ENCODE measurements around the gene LHFPL4. TPM values are rescaled to one million over a fixed set of nuclear protein-coding genes. Genes with fewer than 3 reads are reported as not detected.

The LHFPL4 gene
- total and polyA plus RNA-seq, 2 of the 8 experiments (the other 6 are each of a cell fraction or from before 2014, with no cell fraction given) = 5.0 to 16.9 TPM

- ChIA-PET CTCF (ENCODE audit: partially characterized antibody) (no interaction called here), POLR2A (ENCODE audit: partially characterized antibody) (no interaction called here)
- Histone ChIP-seq H3K4me3 (ENCODE audit: extremely low read depth in 1 of 4, insufficient read depth in 2 of 4, low read depth in 3 of 4, low read length in 4 of 4) (peak overlapping the region in 1 of 4 experiments; percentile 92; a peak in 3 of 8 replicates), H4K8ac (ENCODE audit: extremely low read depth, insufficient read depth, low read length) (no peak overlapping the region), H3K23me2 (ENCODE audit: low read depth, low read length) (peaks cover 13% of the 10 kb centered on the region; the same call in 1 of the 2 replicates), H2AFZ (ENCODE audit: low read length) (no peak overlapping the region), H3K4ac (replicated peaks; ENCODE audit: insufficient read length, low read depth, low read length) (no peak overlapping the region), H3K4me1 (replicated peaks in 1 of 4; ENCODE audit: control insufficient read depth in 3 of 4, insufficient read depth in 4 of 4, low read length in 3 of 4) (peaks cover 3 to 11% (median 6%) of the 10 kb centered on the region in 4 experiments), H3K4me2 (ENCODE audit: insufficient read depth in 1 of 2, low read depth in 2 of 2, low read length in 2 of 2) (peak overlapping the region; percentile 78 to 99), H4K20me1 (replicated peaks in 1 of 2; ENCODE audit: control insufficient read depth in 1 of 2, insufficient read depth in 2 of 2, low read length in 2 of 2) (peaks cover 10 to 14% of the 10 kb centered on the region in 2 experiments), H3K79me2 (ENCODE audit: control insufficient read depth in 1 of 2, insufficient read depth in 2 of 2, low read length in 2 of 2) (peaks cover 0 to 5% of the 10 kb centered on the region in 2 experiments; a peak in 1 of 4 replicates), H2BK12ac (ENCODE audit: low read depth, low read length) (no peak overlapping the region), H3K9me3 (ENCODE audit: insufficient read depth in 2 of 2, low read depth in 1 of 2, low read length in 1 of 2) (no peaks in the 10 kb centered on the region), H3K27ac (ENCODE audit: low read depth, low read length) (no peak overlapping the region), H2BK15ac (ENCODE audit: low read length) (no peak overlapping the region), H4K5ac (ENCODE audit: insufficient read length, low read depth, low read length) (no peak overlapping the region), H3K23ac (ENCODE audit: insufficient read length) (no peak overlapping the region), H4K91ac (replicated peaks; ENCODE audit: insufficient read length, low read length) (no peak overlapping the region), H3K27me3 (replicated peaks in 1 of 4; ENCODE audit: control insufficient read depth in 3 of 4, extremely low read depth in 1 of 4, insufficient read depth in 3 of 4, low read length in 3 of 4) (peaks cover 0 to 5% (median 0%) of the 10 kb centered on the region in 4 experiments; a peak in 1 of 7 replicates), H3K14ac (ENCODE audit: insufficient read length) (no peak overlapping the region), H3K36me3 (ENCODE audit: control insufficient read depth in 2 of 4, insufficient read depth in 4 of 4, low read length in 3 of 4) (no peaks in the 10 kb centered on the region), H2BK20ac (ENCODE audit: low read length) (no peak overlapping the region), H2BK120ac (replicated peaks; ENCODE audit: low read depth, low read length) (no peak overlapping the region), H3K56ac (replicated peaks; ENCODE audit: insufficient read length, low read depth, low read length) (no peak overlapping the region), H3K18ac (ENCODE audit: extremely low read depth, low read length) (no peak overlapping the region), H2AK5ac (ENCODE audit: low read depth, low read length) (no peak overlapping the region), H3K79me1 (ENCODE audit: low read depth, low read length) (peaks cover 2% of the 10 kb centered on the region; the same call in 1 of the 2 replicates), H2BK5ac (ENCODE audit: low read depth, low read length) (no peak overlapping the region), H3K9ac (replicated peaks in 1 of 4; ENCODE audit: extremely low read depth in 1 of 4, low read depth in 3 of 4, low read length in 3 of 4) (no peak overlapping the region)
- DNase-seq (ENCODE audit: low read depth in 1 of 2, low spot score in 2 of 2) (peak in 1 of 2 experiments; percentile 17), FAIRE-seq (no peak)
- WGBS, 2 experiments (ENCODE audit: extremely low coverage in 1 of 2, insufficient coverage in 1 of 2, insufficient read length in 1 of 2, insufficient replicate concordance in 2 of 2, low coverage in 1 of 2, low lambda C conversion rate in 2 of 2, missing lambda C conversion rate in 1 of 2) = 77% methylated on average over 1 of the region's 1 CpG; no CpG with 5 or more reads in 1 of the 2 experiments
- TF ChIP-seq GTF2F1 (IDR thresholded peaks at IDR 0.05; ENCODE audit: borderline replicate concordance, low read depth, low read length) = no peak
- no peak for TF ChIP-seq POLR2AphosphoS5 (IDR thresholded peaks at IDR 0.05; ENCODE audit: low read depth, low read length)
- TF ChIP-seq POU5F1 (IDR thresholded peaks at IDR 0.05; ENCODE audit: low read depth, low read length) = no peak
- TF ChIP-seq JUN (IDR thresholded peaks at IDR 0.05; ENCODE audit: low read depth, low read length) = no peak
- TF ChIP-seq, protein P1, sequence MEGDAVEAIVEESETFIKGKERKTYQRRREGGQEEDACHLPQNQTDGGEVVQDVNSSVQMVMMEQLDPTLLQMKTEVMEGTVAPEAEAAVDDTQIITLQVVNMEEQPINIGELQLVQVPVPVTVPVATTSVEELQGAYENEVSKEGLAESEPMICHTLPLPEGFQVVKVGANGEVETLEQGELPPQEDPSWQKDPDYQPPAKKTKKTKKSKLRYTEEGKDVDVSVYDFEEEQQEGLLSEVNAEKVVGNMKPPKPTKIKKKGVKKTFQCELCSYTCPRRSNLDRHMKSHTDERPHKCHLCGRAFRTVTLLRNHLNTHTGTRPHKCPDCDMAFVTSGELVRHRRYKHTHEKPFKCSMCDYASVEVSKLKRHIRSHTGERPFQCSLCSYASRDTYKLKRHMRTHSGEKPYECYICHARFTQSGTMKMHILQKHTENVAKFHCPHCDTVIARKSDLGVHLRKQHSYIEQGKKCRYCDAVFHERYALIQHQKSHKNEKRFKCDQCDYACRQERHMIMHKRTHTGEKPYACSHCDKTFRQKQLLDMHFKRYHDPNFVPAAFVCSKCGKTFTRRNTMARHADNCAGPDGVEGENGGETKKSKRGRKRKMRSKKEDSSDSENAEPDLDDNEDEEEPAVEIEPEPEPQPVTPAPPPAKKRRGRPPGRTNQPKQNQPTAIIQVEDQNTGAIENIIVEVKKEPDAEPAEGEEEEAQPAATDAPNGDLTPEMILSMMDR (IDR thresholded peaks at IDR 0.05; ENCODE audit: control extremely low read depth in 1 of 3, insufficient read depth in 1 of 3, low read depth in 1 of 3, low read length in 3 of 3) = no peak
- no peak for TF ChIP-seq RAD21 (IDR thresholded peaks at IDR 0.05 in 1 of 2, conservative IDR thresholded peaks at IDR 0.05 in 1 of 2; ENCODE audit: low read depth in 2 of 2, low read length in 2 of 2)
- TF ChIP-seq FOSL1 (IDR thresholded peaks at IDR 0.05; ENCODE audit: insufficient read depth, low read depth, low read length) = no peak
- TF ChIP-seq, protein P2, sequence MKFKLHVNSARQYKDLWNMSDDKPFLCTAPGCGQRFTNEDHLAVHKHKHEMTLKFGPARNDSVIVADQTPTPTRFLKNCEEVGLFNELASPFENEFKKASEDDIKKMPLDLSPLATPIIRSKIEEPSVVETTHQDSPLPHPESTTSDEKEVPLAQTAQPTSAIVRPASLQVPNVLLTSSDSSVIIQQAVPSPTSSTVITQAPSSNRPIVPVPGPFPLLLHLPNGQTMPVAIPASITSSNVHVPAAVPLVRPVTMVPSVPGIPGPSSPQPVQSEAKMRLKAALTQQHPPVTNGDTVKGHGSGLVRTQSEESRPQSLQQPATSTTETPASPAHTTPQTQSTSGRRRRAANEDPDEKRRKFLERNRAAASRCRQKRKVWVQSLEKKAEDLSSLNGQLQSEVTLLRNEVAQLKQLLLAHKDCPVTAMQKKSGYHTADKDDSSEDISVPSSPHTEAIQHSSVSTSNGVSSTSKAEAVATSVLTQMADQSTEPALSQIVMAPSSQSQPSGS (IDR thresholded peaks at IDR 0.05; ENCODE audit: low read length) = no peak
- no peak for TF ChIP-seq TAF7 (optimal IDR thresholded peaks at IDR 0.05; ENCODE audit: borderline replicate concordance, low read depth, low read length)
Measured at GRCh38 chr3:9550999-9551398, 2.6 kb downstream of the LHFPL4 start.

Measured in H1 (cell line).